ENCODE measurements around the gene GPR146.

DNA sequence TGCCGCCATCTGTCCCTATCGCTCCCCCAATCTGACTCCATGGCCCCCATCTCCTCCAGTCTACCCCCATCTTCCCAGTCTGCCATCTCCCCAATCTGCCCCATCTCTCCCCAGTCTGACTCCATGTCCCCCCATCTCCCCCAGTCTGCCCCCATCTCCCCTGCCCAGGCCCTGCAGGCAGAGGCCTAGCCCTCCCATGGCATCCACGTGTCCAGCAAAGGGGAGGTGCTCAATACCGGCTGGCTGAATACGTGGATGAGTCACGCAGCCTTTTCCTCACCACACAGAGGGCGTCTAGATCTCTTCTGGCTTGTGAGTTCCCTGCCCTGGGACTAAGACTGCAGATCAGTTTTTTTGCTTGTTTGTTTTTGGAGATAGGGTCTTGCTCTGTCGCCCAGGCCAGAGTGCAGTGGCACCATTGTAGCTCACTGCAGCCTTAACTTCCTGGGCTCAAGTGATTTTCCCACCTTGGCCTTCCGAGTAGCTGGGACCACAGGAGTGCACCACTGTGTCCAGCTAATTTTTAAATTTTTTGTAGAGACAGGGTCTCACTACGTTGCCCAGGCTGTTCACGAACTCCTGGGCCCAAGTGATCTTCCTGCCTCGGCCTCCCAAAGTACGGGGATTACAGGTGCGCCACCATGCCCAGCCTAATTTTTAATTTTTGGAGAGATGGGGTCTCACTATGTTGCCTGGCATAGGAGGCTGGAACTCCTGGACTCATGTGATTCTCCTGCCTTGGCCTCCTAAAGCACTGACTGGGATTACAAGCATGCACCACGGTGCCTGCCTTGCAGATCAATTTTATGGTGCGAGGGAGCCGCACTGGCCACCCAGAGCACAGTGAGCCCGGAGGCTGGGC lies 15.3 kb upstream of the GPR146 start:
- TF ChIP-seq, protein P1, sequence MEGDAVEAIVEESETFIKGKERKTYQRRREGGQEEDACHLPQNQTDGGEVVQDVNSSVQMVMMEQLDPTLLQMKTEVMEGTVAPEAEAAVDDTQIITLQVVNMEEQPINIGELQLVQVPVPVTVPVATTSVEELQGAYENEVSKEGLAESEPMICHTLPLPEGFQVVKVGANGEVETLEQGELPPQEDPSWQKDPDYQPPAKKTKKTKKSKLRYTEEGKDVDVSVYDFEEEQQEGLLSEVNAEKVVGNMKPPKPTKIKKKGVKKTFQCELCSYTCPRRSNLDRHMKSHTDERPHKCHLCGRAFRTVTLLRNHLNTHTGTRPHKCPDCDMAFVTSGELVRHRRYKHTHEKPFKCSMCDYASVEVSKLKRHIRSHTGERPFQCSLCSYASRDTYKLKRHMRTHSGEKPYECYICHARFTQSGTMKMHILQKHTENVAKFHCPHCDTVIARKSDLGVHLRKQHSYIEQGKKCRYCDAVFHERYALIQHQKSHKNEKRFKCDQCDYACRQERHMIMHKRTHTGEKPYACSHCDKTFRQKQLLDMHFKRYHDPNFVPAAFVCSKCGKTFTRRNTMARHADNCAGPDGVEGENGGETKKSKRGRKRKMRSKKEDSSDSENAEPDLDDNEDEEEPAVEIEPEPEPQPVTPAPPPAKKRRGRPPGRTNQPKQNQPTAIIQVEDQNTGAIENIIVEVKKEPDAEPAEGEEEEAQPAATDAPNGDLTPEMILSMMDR (IDR thresholded peaks at IDR 0.05), result no peak
- TF ChIP-seq POLR2AphosphoS5 (IDR thresholded peaks at IDR 0.05), result peak; percentile 50 to 86
- no peak for TF ChIP-seq EP300 (IDR thresholded peaks at IDR 0.05)

All from esophagus muscularis mucosa (tissue), 4 donors.